ENCODE data around the gene HMGA1. TPM values are rescaled to one million over a fixed set of nuclear protein-coding genes. Genes with fewer than 3 reads are reported as not detected.
"Not testable (repeated sequence)": the region's sequence is repeated elsewhere in the genome, so short reads cannot be mapped to it uniquely, and the experiment has no call there.

The HMGA1 gene
- total RNA-seq, 6 donors from 2014 or later = 19.9 to 91.5 (median 58.9) TPM

- H3K36me3 ChIP-seq = peaks cover 0 to 31% (median 5%) of the 10 kb centered on the region in 4 donors
- WGBS, 2 donors = 81 to 86% methylated on average over 7 of the region's 7 CpGs
- H3K4me3 ChIP-seq = no peak overlapping the region
- peaks cover 19 to 39% (median 33%) of the 10 kb centered on the region in 4 donors for H3K4me1 ChIP-seq
- TF ChIP-seq POLR2AphosphoS5 (IDR thresholded peaks at IDR 0.05) = no peak
- no peak for TF ChIP-seq POLR2A (IDR thresholded peaks at IDR 0.05)
- no peak for TF ChIP-seq EP300 (IDR thresholded peaks at IDR 0.05)
- TF ChIP-seq CTCF (IDR thresholded peaks at IDR 0.05) = no peak
- DNase-seq (no peak), ATAC-seq (ENCODE audit: low FRiP score in 2 of 2) (no peak)
- H3K27me3 ChIP-seq = no peaks in the 10 kb centered on the region
- peak overlapping the region in 1 of 4 donors; percentile 73 for H3K27ac ChIP-seq
- H3K9me3 ChIP-seq = no peaks in the 10 kb centered on the region
Measured at GRCh38 chr6:34242252-34243130, 5.8 kb downstream of the HMGA1 start.

GRCh38 chr6:34243131-34243771 is 6.6 kb downstream of the HMGA1 start:
- peaks cover 0 to 33% (median 5%) of the 10 kb centered on the region in 4 donors for H3K36me3 ChIP-seq
- ATAC-seq (ENCODE audit: low FRiP score in 2 of 2) (no peak), DNase-seq (no peak)
- H3K4me1 ChIP-seq = peaks cover 22 to 41% (median 39%) of the 10 kb centered on the region in 4 donors
- no peaks in the 10 kb centered on the region for H3K9me3 ChIP-seq
- no peak overlapping the region for H3K4me3 ChIP-seq
- no peaks in the 10 kb centered on the region for H3K27me3 ChIP-seq
- H3K27ac ChIP-seq = peak overlapping the region in 3 of 4 donors; percentile 63 to 73 (median 71)
- 60 to 71% methylated on average over 5 of the region's 5 CpGs for WGBS, 2 donors
- TF ChIP-seq CTCF (IDR thresholded peaks at IDR 0.05) (no peak), POLR2A (IDR thresholded peaks at IDR 0.05) (no peak), POLR2AphosphoS5 (IDR thresholded peaks at IDR 0.05) (no peak), EP300 (IDR thresholded peaks at IDR 0.05) (no peak)

- Histone ChIP-seq H3K27ac (peak overlapping the region; percentile 52 to 73 (median 67)), H3K9me3 (no peaks in the 10 kb centered on the region), H3K36me3 (peaks cover 0 to 33% (median 5%) of the 10 kb centered on the region in 4 donors), H3K4me1 (peaks cover 21 to 38% (median 36%) of the 10 kb centered on the region in 4 donors), H3K4me3 (peak overlapping the region in 1 of 4 donors; percentile 1), H3K27me3 (no peaks in the 10 kb centered on the region)
- TF ChIP-seq EP300 (IDR thresholded peaks at IDR 0.05) (no peak), CTCF (IDR thresholded peaks at IDR 0.05) (peak in 1 of 6 experiments; percentile 21), POLR2AphosphoS5 (IDR thresholded peaks at IDR 0.05) (peak; percentile 14 to 33)
- DNase-seq (peak; percentile 66 to 80), ATAC-seq (ENCODE audit: low FRiP score in 2 of 2) (peak in 1 of 2 donors; percentile 70)
- 37 to 38% methylated on average over 8 to 18 of the region's 19 CpGs for WGBS, 2 donors
Measured at GRCh38 chr6:34243901-34244884, 7.5 kb downstream of the HMGA1 start.

- H3K27ac ChIP-seq = peak overlapping the region in 1 of 4 donors; percentile 71
- not testable (repeated sequence) for ATAC-seq (ENCODE audit: low FRiP score in 2 of 2); H3K27me3 ChIP-seq; H3K4me3 ChIP-seq; DNase-seq; H3K9me3 ChIP-seq
- 88% methylated on average over 9 to 10 of the region's 13 CpGs for WGBS, 2 donors
- H3K4me1 ChIP-seq = peaks cover 29 to 48% (median 45%) of the 10 kb centered on the region in 4 donors
- H3K36me3 ChIP-seq = peaks cover 0 to 33% (median 5%) of the 10 kb centered on the region in 4 donors
Measured at GRCh38 chr6:34245032-34245760, 8.5 kb downstream of the HMGA1 start.

- not testable (repeated sequence) for DNase-seq; ATAC-seq (ENCODE audit: low FRiP score in 2 of 2); H3K4me3 ChIP-seq; H3K27ac ChIP-seq; H3K9me3 ChIP-seq; H3K27me3 ChIP-seq
- H3K36me3 ChIP-seq = peaks cover 0 to 33% (median 4%) of the 10 kb centered on the region in 4 donors
- 83% methylated on average over 7 of the region's 7 CpGs for WGBS, 2 donors
- peaks cover 29 to 49% (median 46%) of the 10 kb centered on the region in 4 donors for H3K4me1 ChIP-seq
Measured at GRCh38 chr6:34245761-34246140, 9.1 kb downstream of the HMGA1 start.

Data from upper lobe of left lung (tissue), 6 donors.